NCI-H748 (cell line): ENCODE results near the gene OR2V1.
"Not testable (repeated sequence)": the region's sequence is repeated elsewhere in the genome, so short reads cannot be mapped to it uniquely, and the experiment has no call there.

Experiments used
- DNase-seq: peaks from one replicate; lab custom pipeline; 2025; ENCODE audit not compliant: unreplicated experiment; lab: John Stamatoyannopoulos, UW

Gene OR2V1

DNA sequence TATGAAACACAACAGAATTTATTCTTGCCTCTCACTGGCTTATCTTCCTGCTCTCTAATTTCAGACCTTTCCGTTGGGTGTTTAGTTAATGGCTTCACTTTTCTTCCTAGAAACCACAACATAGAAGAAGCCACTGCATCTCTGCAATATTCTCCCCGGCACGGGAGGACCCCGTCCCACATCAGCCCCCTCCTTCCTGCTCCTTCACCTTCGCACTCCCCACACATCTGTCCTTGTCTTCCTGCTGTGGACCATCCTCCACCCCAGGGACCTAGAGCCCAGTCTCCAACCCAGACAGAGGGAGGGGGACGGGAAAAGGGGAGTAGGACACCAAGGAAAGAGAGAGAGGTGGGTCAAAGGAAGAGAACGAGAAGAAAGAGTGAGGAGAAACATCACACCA lies 1.4 kb downstream of the OR2V1 start:
- DNase-seq: no peak

DNA sequence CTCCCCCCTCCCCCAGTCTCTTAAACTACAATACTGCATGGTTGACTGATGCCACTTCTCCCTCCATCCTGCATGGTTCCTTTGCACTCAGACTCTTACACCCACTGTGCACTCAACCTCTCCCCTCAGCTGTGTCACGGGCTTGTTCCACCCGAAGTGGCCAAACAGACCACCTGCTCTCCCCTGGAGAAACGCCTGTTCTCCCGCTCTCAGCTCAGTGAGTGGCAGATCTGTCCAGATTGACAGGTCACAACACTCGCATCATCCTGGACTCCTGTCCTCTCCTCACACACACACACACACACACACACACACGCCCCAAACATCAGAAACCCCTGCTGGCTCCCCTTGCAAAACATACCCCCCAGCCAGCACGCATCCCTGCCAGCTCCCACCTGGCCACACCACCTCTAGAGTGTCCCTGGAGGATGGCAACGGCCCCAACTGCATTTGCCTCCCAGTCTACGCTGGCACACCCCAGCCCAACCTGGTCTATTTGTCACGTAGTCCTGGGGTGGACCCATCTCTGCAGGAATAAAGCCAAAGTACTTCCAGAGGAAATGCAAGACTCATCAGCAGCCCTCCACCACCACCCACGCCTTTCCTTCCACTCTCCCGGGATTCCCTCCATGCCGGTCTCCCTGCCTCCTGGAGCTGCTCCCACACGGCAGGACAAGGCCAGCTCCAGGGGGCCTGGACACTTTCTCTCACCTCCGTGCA lies 2.9 kb downstream of the OR2V1 start:
- DNase-seq: no peak

DNA sequence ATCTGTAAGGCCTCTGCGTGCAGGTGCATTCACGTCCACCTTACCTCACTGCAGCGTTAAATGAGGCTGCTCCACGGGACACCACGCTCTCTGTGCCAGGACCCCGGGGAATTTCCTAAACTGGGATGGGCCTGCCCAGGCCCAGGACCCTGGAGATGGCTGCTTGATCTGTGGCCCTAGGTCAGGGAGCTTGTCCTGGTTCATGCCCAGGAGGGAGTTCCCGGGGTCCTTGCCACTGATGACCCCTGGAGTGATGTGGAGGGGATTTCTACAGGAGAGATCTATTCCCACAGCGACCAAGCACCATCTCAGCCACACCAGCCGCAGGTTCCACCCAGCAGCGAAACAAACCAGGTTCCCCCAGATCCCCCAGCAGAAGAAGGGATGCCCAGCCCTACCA lies 3.5 kb downstream of the OR2V1 start:
- DNase-seq: no peak

DNA sequence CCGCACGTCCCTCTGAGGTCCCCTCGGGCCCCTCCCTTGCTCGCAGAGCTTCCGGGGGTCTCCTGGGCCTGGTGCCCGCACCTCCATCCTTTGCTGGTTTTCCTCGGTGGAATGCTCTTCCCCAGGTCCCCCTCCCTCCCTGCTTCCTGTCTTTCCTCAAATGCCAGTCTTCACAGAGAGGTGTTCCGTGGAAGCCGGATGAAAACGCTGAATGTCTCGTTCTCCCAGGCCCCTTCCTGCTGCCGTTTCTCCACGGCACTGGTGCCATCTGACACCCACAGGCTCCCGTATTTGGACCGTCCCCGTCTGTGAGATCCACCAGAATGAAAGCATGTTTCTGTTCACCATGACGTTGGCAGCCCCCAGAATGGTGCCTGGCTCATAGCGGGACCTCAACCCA lies 4.1 kb downstream of the OR2V1 start:
- no peak for DNase-seq

DNA sequence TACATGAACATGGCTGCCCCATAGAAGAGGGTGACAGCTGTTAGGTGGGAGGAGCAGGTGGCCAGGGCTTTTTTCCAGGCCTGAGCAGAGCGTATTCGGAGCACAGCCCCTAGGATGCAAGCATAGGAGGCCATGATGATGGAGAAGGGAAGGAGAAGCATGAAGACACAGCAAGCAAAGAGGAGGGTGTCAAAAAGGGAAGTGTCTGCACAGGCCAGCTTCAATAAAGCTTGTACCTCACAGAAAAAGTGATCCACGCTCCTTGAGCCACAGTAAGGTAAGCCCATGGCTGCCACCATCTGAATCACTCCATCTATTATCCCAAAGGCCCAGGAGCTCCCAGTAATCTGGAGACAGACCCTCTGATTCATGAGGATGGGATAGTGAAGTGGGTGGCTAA lies 6.4 kb downstream of the OR2V1 start:
- no peak for DNase-seq

DNA sequence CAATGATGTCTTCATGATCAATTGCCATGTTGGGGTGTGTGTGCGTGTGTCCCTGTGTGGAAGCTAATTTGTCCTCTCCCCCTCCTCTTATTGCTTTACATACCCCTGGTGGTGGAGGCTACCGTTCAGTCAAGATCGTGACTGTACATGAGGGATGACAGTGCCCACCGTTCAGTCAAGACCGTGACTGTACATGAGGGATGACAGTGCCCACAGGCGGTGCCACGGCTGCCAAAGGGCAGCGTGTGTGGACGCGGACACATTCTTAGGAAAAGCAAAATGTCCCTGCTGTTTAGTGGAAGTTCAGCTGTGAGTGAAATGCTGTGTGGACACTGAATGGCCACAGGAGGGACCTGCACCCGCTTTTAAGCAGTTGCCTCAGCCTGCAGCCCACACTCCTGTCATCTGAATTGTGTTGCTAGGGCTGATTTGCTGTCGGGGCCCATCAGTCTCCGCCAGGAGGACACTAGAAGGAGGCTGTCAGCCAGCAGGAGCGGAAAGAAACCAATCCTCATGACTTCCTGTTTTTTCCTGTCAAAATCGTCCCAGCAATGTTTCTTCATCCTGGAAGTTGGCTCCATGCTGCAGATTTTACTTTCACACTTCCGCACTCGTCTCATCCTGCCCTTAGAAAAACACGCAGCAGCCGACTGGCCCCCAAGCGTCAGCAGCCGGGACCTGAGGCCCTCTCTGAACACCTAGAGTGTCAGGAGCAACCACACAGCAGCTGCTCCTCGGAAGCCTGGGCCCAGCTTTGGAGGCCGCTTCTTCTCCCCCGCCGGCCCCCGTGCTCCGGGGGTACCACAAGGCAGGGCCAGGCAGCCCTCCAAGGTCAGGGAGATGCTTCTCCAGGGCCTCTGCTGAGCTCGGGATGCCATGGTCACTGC lies 9.1 kb downstream of the OR2V1 start:
- DNase-seq: no peak

DNA sequence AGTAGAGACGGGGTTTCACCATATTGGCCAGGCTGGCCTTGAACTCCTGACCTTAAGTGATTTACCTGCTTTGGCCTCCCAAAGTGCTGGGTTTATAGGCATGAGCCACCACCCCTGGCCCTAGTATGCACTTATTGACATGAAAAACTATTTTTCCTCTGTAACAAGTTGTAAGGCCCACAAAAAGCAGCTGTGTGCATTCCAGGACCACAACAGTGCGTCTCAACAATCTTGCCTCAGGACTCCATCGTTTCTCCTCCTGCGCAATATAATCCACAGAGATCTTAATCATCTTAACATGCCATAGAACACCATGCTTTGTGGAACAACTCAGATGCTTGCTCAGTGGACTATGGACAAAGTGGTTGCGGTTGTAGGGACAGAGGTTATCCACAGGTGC lies 10.2 kb downstream of the OR2V1 start:
- no peak for DNase-seq

DNA sequence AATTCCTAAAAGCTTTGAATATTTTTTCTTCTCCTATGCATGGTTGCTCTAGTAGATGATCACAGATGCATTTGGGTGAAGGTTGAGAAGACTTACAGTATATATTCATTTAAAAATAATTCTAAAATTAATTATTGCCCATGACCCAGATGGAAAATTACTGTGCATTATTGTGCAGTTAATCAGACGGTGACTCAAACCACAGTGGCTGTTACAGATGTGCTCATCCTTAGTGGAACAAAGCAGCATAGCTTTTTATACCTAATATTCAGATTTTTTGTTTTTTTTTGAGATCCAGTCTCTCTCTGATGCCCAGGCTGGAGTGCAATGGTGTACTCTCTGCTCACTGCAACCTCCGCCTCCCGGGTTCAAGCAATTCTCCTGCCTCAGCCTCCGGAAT lies 10.7 kb downstream of the OR2V1 start:
- DNase-seq: no peak

DNA sequence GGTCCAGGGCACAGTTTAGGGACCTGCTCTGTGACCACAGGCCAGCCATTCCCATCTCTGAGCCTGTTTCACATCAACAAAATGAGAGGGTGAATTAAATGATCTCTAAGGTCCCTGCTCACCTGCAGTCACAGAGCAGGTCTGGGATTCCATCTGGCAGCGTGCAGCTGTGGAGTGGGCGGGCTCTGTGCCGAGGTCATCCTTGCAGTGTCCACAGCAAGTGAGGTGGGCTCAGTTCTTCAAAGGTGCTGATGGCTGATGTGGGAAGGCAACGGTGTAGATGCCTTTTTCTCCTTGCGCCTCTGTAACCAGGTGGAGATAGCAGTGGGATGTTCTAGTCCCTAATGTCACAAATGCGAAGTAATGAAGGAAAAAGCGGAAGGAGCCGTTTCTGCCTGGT lies 11.9 kb downstream of the OR2V1 start:
- DNase-seq: no peak

DNA sequence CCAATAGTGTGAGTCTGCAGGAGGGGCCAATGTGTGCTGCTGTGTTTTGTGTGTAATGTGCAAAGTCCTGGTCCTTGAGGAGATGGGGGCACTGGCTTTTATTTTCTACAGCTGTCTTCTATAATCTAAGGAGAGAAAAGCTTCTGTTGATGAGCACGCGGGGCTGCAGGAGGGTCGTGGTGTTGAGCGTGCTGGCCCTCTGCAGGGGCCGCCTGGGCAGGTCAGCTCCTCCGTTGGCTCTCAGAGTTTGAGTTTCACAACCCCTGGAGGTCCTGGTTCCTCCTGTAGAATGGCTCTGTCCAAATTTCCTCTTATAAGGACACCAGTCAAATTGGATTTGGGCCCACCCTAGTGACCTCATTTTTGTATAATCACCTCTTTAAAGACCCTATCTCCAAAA lies 12.6 kb downstream of the OR2V1 start:
- no peak for DNase-seq

DNA sequence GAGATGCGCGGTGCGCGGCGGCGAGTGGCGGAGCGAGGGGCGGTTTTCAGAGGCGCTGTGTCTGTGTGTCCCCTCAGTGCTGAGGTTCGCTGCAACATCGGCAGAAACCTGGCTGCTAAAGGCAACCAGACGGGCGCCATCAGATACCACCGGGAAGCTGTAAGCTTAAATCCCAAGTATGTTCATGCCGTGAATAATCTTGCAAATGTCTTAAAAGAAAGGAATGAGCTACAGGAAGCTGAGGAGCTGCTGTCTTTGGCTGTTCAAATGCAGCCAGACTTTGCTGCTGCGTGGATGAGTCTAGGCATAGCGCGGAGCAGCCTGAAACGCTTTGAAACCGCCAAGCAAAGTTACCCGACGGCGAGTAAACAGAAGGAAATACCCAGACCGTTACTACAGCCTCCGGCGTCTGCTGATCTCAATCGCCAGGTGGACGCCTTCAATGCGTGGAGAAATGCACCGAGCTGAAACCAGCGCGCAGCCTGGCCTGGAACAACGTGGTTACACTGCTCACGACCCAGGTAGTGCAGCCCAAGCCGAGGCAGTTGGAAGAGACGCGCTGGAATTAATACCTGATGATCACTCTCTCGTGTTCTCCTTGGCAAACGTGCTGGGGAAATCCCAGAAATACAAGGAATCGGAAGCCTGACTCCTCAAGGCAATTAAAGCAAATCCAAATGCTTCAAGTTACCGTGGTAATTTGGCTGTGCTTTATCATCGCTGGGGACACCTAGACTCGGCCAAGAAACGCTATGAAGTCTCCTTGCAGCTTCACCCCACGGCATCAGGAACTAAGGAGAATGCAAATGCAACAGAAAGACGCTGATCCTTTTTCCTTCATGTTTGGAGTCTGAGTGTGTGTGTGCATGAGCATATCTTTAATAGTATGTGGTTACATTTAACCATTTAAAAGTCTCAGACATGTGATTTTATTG lies 15.9 kb downstream of the OR2V1 start:
- peak; percentile 34 for DNase-seq

DNA sequence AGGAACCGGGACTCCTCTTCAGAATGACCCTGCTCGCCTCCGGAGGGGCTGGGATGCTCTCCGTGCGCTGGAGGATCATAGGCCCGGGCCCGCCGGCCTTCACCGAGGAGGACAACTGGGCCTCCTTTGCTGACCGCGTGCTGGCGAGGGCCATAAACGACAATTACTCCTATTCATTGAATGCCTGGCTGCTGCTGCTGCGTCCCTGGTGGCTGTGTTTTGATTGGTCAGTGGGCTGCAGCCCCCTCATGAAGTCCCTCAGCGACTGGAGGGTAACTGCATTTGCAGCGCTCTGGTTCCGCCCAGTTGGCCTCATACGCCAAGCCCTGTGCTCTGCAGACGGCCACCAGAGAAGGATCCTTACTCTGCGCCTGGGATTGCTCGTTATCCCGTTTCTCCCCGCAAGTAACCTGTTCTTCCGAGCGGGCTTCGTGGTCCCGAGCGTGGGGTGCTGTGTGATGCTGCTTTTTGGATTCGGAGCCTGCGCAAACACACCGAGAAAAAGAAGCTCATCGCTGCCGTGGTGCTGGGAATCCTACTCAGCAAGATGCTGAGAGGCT lies 16.6 kb downstream of the OR2V1 start:
- DNase-seq: no peak

DNA sequence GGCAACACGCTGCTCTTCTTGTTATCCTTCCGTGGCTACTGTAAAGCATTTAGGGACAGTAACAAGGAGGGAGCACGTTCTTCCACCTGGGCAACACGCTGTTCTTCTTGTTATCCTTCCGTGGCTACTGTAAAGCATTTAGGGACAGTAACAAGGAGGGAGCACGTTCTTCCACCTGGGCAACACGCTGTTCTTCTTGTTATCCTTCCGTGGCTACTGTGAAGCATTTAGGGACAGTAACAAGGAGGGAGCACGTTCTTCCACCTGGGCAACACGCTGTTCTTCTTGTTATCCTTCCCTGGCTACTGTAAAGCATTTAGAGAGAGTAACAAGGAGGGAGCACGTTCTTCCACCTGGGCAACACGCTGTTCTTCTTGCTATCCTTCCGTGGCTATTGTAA lies 17.4 kb downstream of the OR2V1 start:
- not testable (repeated sequence) for DNase-seq

DNA sequence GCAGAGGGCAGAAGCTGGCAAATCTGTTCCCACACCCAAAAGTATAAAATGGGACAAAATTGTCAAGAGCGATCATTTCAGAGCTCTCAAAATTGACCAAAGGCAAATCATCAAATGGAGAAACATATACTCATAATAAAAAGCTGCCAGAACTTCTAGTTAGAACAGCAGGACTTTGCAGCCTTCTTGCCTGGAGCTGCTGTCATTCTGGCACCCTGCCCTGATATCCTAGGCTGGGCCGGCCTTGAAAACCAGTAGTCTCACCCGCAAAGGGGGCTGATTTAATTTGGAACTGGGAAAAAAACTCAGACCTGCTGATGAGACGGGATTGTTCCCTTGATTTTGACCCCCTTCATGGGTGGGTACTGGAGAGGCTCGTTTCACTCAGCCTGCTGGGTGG lies 18.5 kb downstream of the OR2V1 start:
- DNase-seq: no peak

DNA sequence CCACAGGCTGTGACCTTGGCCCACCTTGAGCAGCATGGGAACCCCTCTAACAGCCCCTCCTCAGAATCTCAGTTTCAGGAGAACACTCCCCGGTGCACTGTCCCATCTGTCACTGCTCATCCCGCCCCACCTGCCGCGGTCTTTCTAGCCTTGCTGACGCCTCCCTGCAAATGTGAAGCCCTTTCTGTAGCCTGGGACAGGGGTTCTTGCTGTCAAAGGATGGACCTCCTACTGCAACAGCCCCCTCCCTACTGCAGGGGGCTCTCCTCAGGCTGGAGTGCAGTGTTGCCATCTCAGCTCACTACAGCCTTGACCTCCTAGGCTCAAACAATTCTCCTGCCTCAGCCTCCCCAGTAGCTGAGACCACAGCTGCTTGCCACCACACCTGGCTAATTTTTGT lies 20.0 kb downstream of the OR2V1 start:
- DNase-seq: no peak

DNA sequence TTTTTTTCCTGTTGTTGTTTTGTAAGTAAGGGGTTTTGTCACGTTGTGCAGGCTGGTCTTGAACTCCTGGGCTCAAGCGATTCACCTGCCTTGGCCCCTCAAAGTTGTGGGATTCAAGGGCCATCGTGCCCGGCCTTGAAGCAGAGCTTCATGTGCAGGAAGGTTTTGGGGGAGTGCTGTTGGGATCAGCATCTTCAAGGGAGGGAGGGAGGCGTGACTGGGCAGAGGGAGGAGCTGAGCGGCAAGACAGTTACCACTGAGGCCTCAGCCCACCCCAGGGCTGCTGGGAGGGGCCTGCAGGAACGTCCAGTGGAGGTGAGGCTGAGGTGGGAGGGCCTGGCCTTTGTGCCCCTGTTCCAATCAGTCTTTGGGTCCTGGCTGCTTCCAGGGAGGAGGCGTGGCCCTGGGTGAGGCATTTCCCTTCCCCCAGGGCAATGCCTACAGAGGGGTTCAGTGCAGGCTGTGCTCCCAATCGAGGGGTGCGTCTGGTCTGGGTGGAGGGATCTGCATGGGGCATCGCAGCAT lies 21.4 kb downstream of the OR2V1 start:
- DNase-seq: no peak

DNA sequence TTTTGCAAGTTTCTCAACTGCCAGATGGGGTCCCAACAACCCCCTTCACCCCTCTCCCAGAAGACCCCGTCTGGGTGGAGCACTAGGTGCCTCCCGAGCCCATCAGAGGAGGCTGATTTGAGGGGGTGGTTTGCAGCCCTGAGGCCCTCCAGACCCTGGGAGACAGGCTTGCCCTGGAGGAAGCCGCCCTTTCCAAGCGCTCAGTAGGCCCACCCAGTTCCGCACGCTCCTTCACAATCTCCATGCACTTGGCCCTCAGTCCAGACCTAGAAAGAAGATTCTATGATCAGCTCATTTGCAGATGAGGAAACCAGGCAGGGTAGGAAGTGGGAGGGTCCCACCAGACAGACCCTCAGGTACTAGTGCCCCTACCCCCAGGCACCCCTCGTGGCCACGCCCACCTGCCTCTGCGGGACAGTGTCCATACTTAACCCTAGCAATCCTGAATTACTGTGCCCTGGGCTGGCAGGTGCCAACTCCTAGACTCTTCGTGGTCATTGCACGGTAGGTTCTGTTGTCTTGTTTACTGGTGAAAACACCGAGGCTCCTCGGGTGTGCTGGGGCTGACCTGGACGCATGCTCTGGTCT lies 22.3 kb downstream of the OR2V1 start:
- no peak for DNase-seq

DNA sequence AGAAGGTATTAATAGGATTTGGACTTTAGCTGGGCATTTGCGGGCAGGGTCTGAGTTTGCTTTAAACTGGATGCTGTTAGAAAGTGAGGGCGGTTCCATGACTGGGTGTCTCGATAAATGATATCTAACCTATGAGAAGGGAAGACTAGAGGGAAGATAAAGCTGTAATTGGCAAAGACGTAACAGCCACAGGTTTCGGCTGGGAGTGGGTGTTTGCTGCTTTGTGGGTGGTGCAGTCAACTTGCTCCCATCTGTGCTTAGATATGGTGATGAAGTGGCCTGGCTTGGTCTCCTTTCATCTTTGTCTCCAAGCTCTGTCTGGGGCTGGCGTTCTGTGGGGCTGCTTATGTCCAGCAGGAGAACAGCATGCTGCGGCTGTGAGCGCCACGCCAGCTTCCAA lies 23.3 kb downstream of the OR2V1 start:
- DNase-seq: no peak

DNA sequence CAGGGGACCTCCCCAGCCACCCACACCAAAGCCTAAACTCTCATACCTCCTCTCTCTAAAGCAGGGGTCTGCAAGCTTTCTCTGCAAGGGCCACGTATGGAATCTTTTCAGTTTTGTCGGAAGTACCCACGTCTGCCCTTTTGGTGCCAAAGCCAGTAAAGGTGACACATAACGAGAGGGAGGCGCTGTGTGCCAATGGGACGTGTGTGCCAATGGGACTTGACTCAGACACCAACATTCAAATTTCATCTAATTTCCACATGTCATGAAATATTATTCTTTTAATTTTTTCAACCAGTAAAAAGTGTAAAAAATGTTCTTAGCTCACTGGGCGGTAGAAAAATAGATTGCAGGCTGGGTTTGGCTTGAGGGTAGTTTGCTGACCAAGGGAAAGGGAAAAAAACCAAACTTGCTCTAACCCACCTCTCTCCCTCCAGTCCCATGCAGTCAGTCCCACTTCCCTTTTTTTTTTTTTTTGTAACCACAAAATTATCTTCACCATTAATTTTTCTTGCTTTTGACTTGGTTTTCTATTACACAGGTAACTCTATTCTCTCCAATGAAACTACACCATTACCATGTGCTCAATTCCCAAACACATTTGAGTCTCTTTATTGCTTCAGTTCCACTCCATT lies 25.5 kb downstream of the OR2V1 start:
- no peak for DNase-seq
